SH-SY5Y (cell line): Measurements from ENCODE around the gene CGRRF1.

Experiments used
- GATA2 ChIP-seq: IDR thresholded peaks from 2 replicates; pipeline ENCODE4 v1.6.1; 2011; ENCODE audit warnings: mild to moderate bottlenecking, low read depth, low read length
- GATA3 ChIP-seq: IDR thresholded peaks from 2 replicates; pipeline ENCODE4 v1.6.1; 2011; ENCODE audit warnings: low read depth, mild to moderate bottlenecking, low read length, moderate library complexity

- TF ChIP-seq GATA2, result no peak
- TF ChIP-seq GATA3, result no peak
Observed at GRCh38 chr14:54548491-54548890, 38.8 kb downstream of the CGRRF1 start.
